GM12892 (cell line): ENCODE measurements around the gene TTC13.

Experiments
- POLR2A ChIP-seq: IDR thresholded peaks from 2 replicates; pipeline ENCODE4 v1.6.1; 2011; ENCODE audit warnings: low read depth, low read length, control low read depth
- POLR2AphosphoS5 ChIP-seq: IDR thresholded peaks from 2 replicates; pipeline ENCODE4 v1.6.1; 2011; ENCODE audit warnings: low read depth, low read length, control low read depth

- TF ChIP-seq POLR2AphosphoS5 (no peak), POLR2A (no peak)
These were observed 38.7 kb downstream of the TTC13 start for GRCh38 chr1:230939806-230940489.
